ENCODE results near the gene PLG.
"Not testable (repeated sequence)": the region's sequence is repeated elsewhere in the genome, so short reads cannot be mapped to it uniquely, and the experiment has no call there.

The PLG gene

DNA sequence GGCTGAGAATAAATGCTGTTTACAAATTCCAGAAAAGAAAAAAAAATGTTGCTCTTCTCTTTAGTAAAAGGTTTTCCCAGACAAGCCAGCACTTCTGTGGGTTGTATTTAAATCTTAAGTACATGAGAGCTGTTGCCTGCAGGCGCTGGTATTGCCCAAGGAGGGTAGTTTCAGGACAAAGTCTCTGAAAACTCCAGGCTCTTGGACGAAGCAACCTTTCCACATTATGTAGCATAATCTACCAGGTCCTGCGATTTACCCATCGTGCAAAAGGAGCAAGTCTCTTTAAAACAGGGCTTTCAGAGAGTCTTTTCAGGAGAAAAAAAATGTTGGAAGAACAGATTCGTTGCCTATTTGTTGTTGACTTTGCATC, 65.6 kb downstream of the PLG start:
- no peaks in the 10 kb centered on the region for H3K36me3 ChIP-seq (ENCODE audit: insufficient read depth)
- H3K4me2 ChIP-seq = no peak overlapping the region
- H3K9ac ChIP-seq = no peak overlapping the region
- 0 out of 2 replicates have a peak overlapping the region, but pooled peaks have one; percentile 78 for H2AFZ ChIP-seq (ENCODE audit: low read depth)
- H3K4me3 ChIP-seq (IDR thresholded peaks at IDR 0.05; ENCODE audit: insufficient read depth, low read depth, low read length) = no peak overlapping the region
- no peak overlapping the region for H3K27ac ChIP-seq
- H3K27me3 ChIP-seq (ENCODE audit: insufficient read depth, low read depth) = no peaks in the 10 kb centered on the region
- H3K4me1 ChIP-seq (ENCODE audit: low read depth, poor library complexity, severe bottlenecking) = peaks cover 4% of the 10 kb centered on the region
- no peaks in the 10 kb centered on the region for H4K20me1 ChIP-seq (ENCODE audit: insufficient read depth)
- TF ChIP-seq, protein P1, sequence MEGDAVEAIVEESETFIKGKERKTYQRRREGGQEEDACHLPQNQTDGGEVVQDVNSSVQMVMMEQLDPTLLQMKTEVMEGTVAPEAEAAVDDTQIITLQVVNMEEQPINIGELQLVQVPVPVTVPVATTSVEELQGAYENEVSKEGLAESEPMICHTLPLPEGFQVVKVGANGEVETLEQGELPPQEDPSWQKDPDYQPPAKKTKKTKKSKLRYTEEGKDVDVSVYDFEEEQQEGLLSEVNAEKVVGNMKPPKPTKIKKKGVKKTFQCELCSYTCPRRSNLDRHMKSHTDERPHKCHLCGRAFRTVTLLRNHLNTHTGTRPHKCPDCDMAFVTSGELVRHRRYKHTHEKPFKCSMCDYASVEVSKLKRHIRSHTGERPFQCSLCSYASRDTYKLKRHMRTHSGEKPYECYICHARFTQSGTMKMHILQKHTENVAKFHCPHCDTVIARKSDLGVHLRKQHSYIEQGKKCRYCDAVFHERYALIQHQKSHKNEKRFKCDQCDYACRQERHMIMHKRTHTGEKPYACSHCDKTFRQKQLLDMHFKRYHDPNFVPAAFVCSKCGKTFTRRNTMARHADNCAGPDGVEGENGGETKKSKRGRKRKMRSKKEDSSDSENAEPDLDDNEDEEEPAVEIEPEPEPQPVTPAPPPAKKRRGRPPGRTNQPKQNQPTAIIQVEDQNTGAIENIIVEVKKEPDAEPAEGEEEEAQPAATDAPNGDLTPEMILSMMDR (conservative IDR thresholded peaks at IDR 0.05; ENCODE audit: low read depth, low read length) = peak; percentile 49
- H3K79me2 ChIP-seq (ENCODE audit: insufficient read depth, low read depth) = no peaks in the 10 kb centered on the region

DNA sequence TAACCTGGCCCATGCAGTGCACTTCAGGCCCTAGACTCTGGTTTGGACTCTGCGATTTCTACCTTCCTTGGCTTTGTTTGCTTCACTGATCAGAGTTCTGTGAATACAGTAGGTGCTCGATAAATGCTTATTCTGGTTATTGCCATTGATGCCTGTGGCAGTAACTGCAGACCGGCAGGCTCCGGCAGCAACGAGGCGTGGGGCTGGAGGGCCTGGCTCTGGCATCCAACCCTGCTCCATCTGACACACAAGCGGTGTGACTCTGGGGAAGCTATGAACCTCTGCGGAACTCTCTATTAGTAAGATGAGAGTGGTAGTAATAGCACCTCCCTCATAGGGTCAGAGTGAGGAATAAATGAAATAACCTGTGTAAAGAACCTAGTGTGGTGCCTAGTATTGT, 66.1 kb downstream of the PLG start:
- Histone ChIP-seq H4K20me1 (ENCODE audit: insufficient read depth) (no peaks in the 10 kb centered on the region), H3K4me3 (IDR thresholded peaks at IDR 0.05; ENCODE audit: insufficient read depth, low read depth, low read length) (no peak overlapping the region), H3K36me3 (ENCODE audit: insufficient read depth) (no peaks in the 10 kb centered on the region), H3K27me3 (ENCODE audit: insufficient read depth, low read depth) (no peaks in the 10 kb centered on the region), H3K4me2 (no peak overlapping the region), H3K27ac (no peak overlapping the region), H3K79me2 (ENCODE audit: insufficient read depth, low read depth) (no peaks in the 10 kb centered on the region), H3K9ac (no peak overlapping the region), H2AFZ (ENCODE audit: low read depth) (no peak overlapping the region), H3K4me1 (ENCODE audit: low read depth, poor library complexity, severe bottlenecking) (peaks cover 4% of the 10 kb centered on the region)
- TF ChIP-seq, protein P1 (conservative IDR thresholded peaks at IDR 0.05; ENCODE audit: low read depth, low read length) = no peak

GRCh38 chr6:160774399-160774798, 72.4 kb downstream of the PLG start:
- no peak overlapping the region for H3K9ac ChIP-seq
- H2AFZ ChIP-seq (ENCODE audit: low read depth) = no peak overlapping the region
- no peaks in the 10 kb centered on the region for H4K20me1 ChIP-seq (ENCODE audit: insufficient read depth)
- no peak overlapping the region for H3K27ac ChIP-seq
- H3K36me3 ChIP-seq (ENCODE audit: insufficient read depth) = no peaks in the 10 kb centered on the region
- no peaks in the 10 kb centered on the region for H3K4me1 ChIP-seq (ENCODE audit: low read depth, poor library complexity, severe bottlenecking)
- H3K4me3 ChIP-seq (IDR thresholded peaks at IDR 0.05; ENCODE audit: insufficient read depth, low read depth, low read length) = no peak overlapping the region
- no peaks in the 10 kb centered on the region for H3K79me2 ChIP-seq (ENCODE audit: insufficient read depth, low read depth)
- TF ChIP-seq, protein P1 (conservative IDR thresholded peaks at IDR 0.05; ENCODE audit: low read depth, low read length) = no peak
- no peak overlapping the region for H3K4me2 ChIP-seq
- no peaks in the 10 kb centered on the region for H3K27me3 ChIP-seq (ENCODE audit: insufficient read depth, low read depth)

DNA sequence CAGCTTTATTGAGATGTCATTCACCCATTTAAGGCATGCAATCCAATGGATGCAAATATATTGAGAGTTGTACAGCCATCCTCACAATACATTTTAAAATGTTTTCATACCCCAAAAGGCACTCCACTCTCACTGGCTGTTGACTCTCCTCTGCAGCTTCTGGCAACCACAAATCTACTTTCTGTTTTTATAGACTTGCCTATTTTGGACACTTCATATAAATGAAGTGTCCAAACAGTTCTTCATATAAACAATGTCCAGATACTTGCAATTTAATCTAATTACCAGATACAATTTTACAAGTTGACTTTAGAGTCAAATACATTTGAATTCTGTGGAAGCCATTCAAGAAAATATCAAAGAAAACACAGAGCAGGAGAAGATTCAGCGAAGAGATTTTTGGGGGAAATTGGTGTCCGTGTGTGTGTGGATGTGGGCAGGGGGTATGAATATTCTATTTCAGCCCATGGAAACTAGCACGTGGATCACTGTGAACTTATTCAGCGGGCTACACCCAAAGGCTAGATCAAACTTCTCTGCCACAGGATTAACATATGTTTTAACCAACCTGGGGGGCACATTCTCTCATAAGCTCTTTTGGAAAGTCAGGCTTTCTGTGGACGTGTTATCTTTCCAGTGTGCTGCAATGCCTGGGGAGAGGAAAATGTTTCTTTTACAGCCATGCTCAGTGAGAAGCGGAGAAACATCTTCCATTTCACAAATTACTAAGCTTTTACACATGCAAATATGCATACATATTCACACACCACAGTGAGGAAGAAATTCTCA, 73.9 kb downstream of the PLG start:
- H3K27me3 ChIP-seq (ENCODE audit: insufficient read depth, low read depth) = no peaks in the 10 kb centered on the region
- no peaks in the 10 kb centered on the region for H3K36me3 ChIP-seq (ENCODE audit: insufficient read depth)
- H2AFZ ChIP-seq (ENCODE audit: low read depth) = no peak overlapping the region
- no peaks in the 10 kb centered on the region for H4K20me1 ChIP-seq (ENCODE audit: insufficient read depth)
- no peak overlapping the region for H3K9ac ChIP-seq
- no peaks in the 10 kb centered on the region for H3K4me1 ChIP-seq (ENCODE audit: low read depth, poor library complexity, severe bottlenecking)
- H3K79me2 ChIP-seq (ENCODE audit: insufficient read depth, low read depth) = no peaks in the 10 kb centered on the region
- no peak overlapping the region for H3K4me2 ChIP-seq
- TF ChIP-seq, protein P1 (conservative IDR thresholded peaks at IDR 0.05; ENCODE audit: low read depth, low read length) = no peak
- H3K4me3 ChIP-seq (IDR thresholded peaks at IDR 0.05; ENCODE audit: insufficient read depth, low read depth, low read length) = no peak overlapping the region
- no peak overlapping the region for H3K27ac ChIP-seq

- not testable (repeated sequence) for H3K79me2 ChIP-seq (ENCODE audit: insufficient read depth, low read depth)
Measured at GRCh38 chr6:160779095-160779494, 77.1 kb downstream of the PLG start.

GRCh38 chr6:160780656-160781055, 78.6 kb downstream of the PLG start:
- H3K36me3 ChIP-seq (ENCODE audit: insufficient read depth); H4K20me1 ChIP-seq (ENCODE audit: insufficient read depth); H3K9ac ChIP-seq; H3K4me3 ChIP-seq (IDR thresholded peaks at IDR 0.05; ENCODE audit: insufficient read depth, low read depth, low read length); H3K27me3 ChIP-seq (ENCODE audit: insufficient read depth, low read depth); H2AFZ ChIP-seq (ENCODE audit: low read depth); H3K79me2 ChIP-seq (ENCODE audit: insufficient read depth, low read depth); H3K27ac ChIP-seq; H3K4me2 ChIP-seq; H3K4me1 ChIP-seq (ENCODE audit: low read depth, poor library complexity, severe bottlenecking): not testable (repeated sequence)

More at GRCh38 chr6:160779095-160779494, 77.1 kb downstream of the PLG start:
- not testable (repeated sequence) for H3K4me1 ChIP-seq (ENCODE audit: low read depth, poor library complexity, severe bottlenecking); H3K9ac ChIP-seq; H3K4me2 ChIP-seq; H3K36me3 ChIP-seq (ENCODE audit: insufficient read depth); H3K4me3 ChIP-seq (IDR thresholded peaks at IDR 0.05; ENCODE audit: insufficient read depth, low read depth, low read length); H4K20me1 ChIP-seq (ENCODE audit: insufficient read depth); H3K27ac ChIP-seq; H2AFZ ChIP-seq (ENCODE audit: low read depth); H3K27me3 ChIP-seq (ENCODE audit: insufficient read depth, low read depth)

Measured in KMS-11 (cell line).